NB4 (cell line): ENCODE results near the gene NMB.

Experiments used
- DNase-seq: peaks from one replicate; pipeline ENCODE4 v3.0.0; 2010; ENCODE audit warnings: low read depth
- H3K4me3 ChIP-seq: one replicate; pipeline ENCODE4 v1.5.1; 2011; ENCODE audit warnings: mild to moderate bottlenecking, low read depth, low read length, moderate library complexity
- CTCF ChIP-seq: IDR thresholded peaks from one replicate; pipeline ENCODE4 v1.5.1; 2012; ENCODE audit warnings: low read depth, low read length
- MAX ChIP-seq: IDR thresholded peaks from 2 replicates; pipeline ENCODE4 v1.6.1; 2011; ENCODE audit warnings: low read depth, low read length
- MYC ChIP-seq: IDR thresholded peaks from 2 replicates; pipeline ENCODE4 v1.6.1; 2011; ENCODE audit warnings: low read depth, low read length
- POLR2A ChIP-seq: IDR thresholded peaks from 2 replicates; pipeline ENCODE4 v1.6.1; 2011; ENCODE audit warnings: mild to moderate bottlenecking; ENCODE audit not compliant: insufficient read length; ENCODE audit errors: extremely low read depth

Gene NMB

GRCh38 chr15:84620626-84621025 lies 37.4 kb downstream of the NMB start:
- DNase-seq: no peak
- no peak for TF ChIP-seq MAX
- no peak for TF ChIP-seq MYC
- TF ChIP-seq POLR2A: no peak
- TF ChIP-seq CTCF: no peak
- no peak overlapping the region for H3K4me3 ChIP-seq

- H3K4me3 ChIP-seq: no peak overlapping the region
- TF ChIP-seq MAX (no peak), POLR2A (no peak), CTCF (no peak), MYC (no peak)
- peak; percentile 68 for DNase-seq
Observed at GRCh38 chr15:84616235-84616634, 41.8 kb downstream of the NMB start.

- TF ChIP-seq POLR2A: no peak
- no peak for DNase-seq
- H3K4me3 ChIP-seq: no peak overlapping the region
Observed at GRCh38 chr15:84611631-84612030, 46.4 kb downstream of the NMB start.

- no peak for TF ChIP-seq MAX
- TF ChIP-seq MYC: no peak
- no peak for TF ChIP-seq CTCF
- TF ChIP-seq POLR2A: no peak
- DNase-seq: no peak
Observed at GRCh38 chr15:84609818-84610525, 48.0 kb downstream of the NMB start.

GRCh38 chr15:84608707-84609284 lies 49.2 kb downstream of the NMB start:
- H3K4me3 ChIP-seq: no peak overlapping the region
- TF ChIP-seq MAX (no peak), POLR2A (no peak), MYC (no peak), CTCF (no peak)
- no peak for DNase-seq

More at GRCh38 chr15:84609818-84610525, 48.0 kb downstream of the NMB start:
- no peak overlapping the region for H3K4me3 ChIP-seq

GRCh38 chr15:84606653-84607120 lies 51.3 kb downstream of the NMB start:
- no peak for TF ChIP-seq POLR2A
- TF ChIP-seq CTCF: no peak
- TF ChIP-seq MYC: no peak
- no peak for TF ChIP-seq MAX
- no peak for DNase-seq
- H3K4me3 ChIP-seq: no peak overlapping the region
